Lower leg skin (tissue), 4 donors: ENCODE results near the gene RAG2. TPM values are rescaled to one million over a fixed set of nuclear protein-coding genes. Genes with fewer than 3 reads are reported as not detected.

Source experiments
- DNase-seq, 2 donors: peaks; one replicate each; pipeline ENCODE4 v3.0.0-alpha.2; 2019; ENCODE audit warnings: low spot score in 2 of 2
- H3K4me3 ChIP-seq: fragments of 200-600 bp; sonication (generic); 2 replicates; pipeline ENCODE4 v1.5.1; 2017; ENCODE audit warnings: mild to moderate bottlenecking, low read depth; ENCODE audit not compliant: poor library complexity, severe bottlenecking
- CTCF ChIP-seq, 3 donors: fragments of 450-650 bp; IDR thresholded peaks; one replicate each; pipeline ENCODE4 v1.5.1; 2016; ENCODE audit warnings: antibody characterized with exemption in 3 of 3, mild to moderate bottlenecking in 3 of 3, moderate library complexity in 2 of 3
- POLR2A ChIP-seq, 2 donors: fragments of 450-650 bp; IDR thresholded peaks; one replicate each; pipeline ENCODE4 v1.6.1; 2016 to 2017; ENCODE audit warnings: antibody characterized with exemption in 2 of 2, mild to moderate bottlenecking in 1 of 2, moderate library complexity in 1 of 2
- WGBS, 2 donors: methylation state at CpG; one replicate each; pipeline ENCODE4 v1.1.5; 2018; 5-methylcytosine and 5-hydroxymethylcytosine counted together
- intact Hi-C: fragments of 100-400 bp; cut with DNase I; formaldehyde crosslinking; loops from one replicate; pipeline ENCODE4 v1.15.0; 2023; ENCODE audit warnings: low total_unique reads
- total RNA-seq, 4 donors: library from RNA; depleted of rRNA; stranded (reverse); fragments of >200 nt; gene quantifications; one replicate each; pipeline ENCODE4 v1.1.0, GENCODE V29; 2016

Gene RAG2
- total RNA-seq, 4 donors from 2014 or later: not detected

- no peak for TF ChIP-seq POLR2A (IDR thresholded peaks at IDR 0.05)
- no peak for TF ChIP-seq CTCF (IDR thresholded peaks at IDR 0.05)
- intact Hi-C loops: no loop called here
- no peak overlapping the region for H3K4me3 ChIP-seq
- no peak for DNase-seq
These were observed 1.2 kb downstream of the RAG2 start for GRCh38 chr11:36596880-36597279.

- intact Hi-C loops: no loop called here
- WGBS, 2 donors: 0% methylated on average over 29 of the region's 29 CpGs
- DNase-seq: peak; percentile 51 to 86
- peak within 1 kb of the TSS; percentile 75 for H3K4me3 ChIP-seq
- TF ChIP-seq POLR2A (IDR thresholded peaks at IDR 0.05) (no peak), CTCF (IDR thresholded peaks at IDR 0.05) (no peak)
These were observed 3.6 kb downstream of the RAG2 start, which contains the start of gene IFTAP for GRCh38 chr11:36594316-36594989. Gene IFTAP (plus strand): TSS chr11:36594502. CDS start chr11:36610104, 15,602 bp downstream.

GRCh38 chr11:36591433-36591832 is 6.6 kb downstream of the RAG2 start:
- TF ChIP-seq POLR2A (IDR thresholded peaks at IDR 0.05) (no peak), CTCF (IDR thresholded peaks at IDR 0.05) (no peak)
- 27 to 59% methylated on average over 1 of the region's 1 CpG for WGBS, 2 donors

GRCh38 chr11:36590513-36590912 is 7.5 kb downstream of the RAG2 start:
- intact Hi-C loops: no loop called here
- DNase-seq: no peak
- TF ChIP-seq CTCF (IDR thresholded peaks at IDR 0.05) (no peak), POLR2A (IDR thresholded peaks at IDR 0.05) (no peak)
- H3K4me3 ChIP-seq: no peak overlapping the region
- 38 to 44% methylated on average over 4 of the region's 4 CpGs for WGBS, 2 donors

More at GRCh38 chr11:36591433-36591832, 6.6 kb downstream of the RAG2 start:
- DNase-seq: no peak
- intact Hi-C loops: no loop called here
- H3K4me3 ChIP-seq: no peak overlapping the region

- TF ChIP-seq POLR2A (IDR thresholded peaks at IDR 0.05) (no peak), CTCF (IDR thresholded peaks at IDR 0.05) (no peak)
- 13 to 36% methylated on average over 1 of the region's 1 CpG for WGBS, 2 donors
- intact Hi-C loops: no loop called here
- no peak overlapping the region for H3K4me3 ChIP-seq
- DNase-seq: no peak
These were observed 9.9 kb downstream of the RAG2 start for GRCh38 chr11:36588099-36588498.

- intact Hi-C loops: no loop called here
- TF ChIP-seq CTCF (IDR thresholded peaks at IDR 0.05) (no peak), POLR2A (IDR thresholded peaks at IDR 0.05) (no peak)
- no peak for DNase-seq
- no peak overlapping the region for H3K4me3 ChIP-seq
These were observed 11.5 kb downstream of the RAG2 start for GRCh38 chr11:36586543-36586942.
